Muscle of arm (tissue), 14 donors: ENCODE data around the gene PSG3. TPM values are rescaled to one million over a fixed set of nuclear protein-coding genes. Genes with fewer than 3 reads are reported as not detected.
"Not testable (repeated sequence)": the region's sequence is repeated elsewhere in the genome, so short reads cannot be mapped to it uniquely, and the experiment has no call there.

Experiments
- DNase-seq: peaks from one replicate; pipeline ENCODE4 v3.0.0-alpha.2; 2013
- long read RNA-seq, 11 donors: transcript quantifications; one replicate each; lab custom pipeline, GENCODE V29; 2026
- polyA plus RNA-seq, 12 donors: library from polyadenylated mRNA; unstranded; fragments of 120-200 nt; gene quantifications; one replicate each; pipeline ENCODE4 v1.2.1, GENCODE V29; 2013; ENCODE audit not compliant: insufficient read length in 12 of 12

Gene PSG3
- under 1 TPM in 7 of 12 donors, not detected in 5; 0.09 to 0.99 (median 0.57) TPM for polyA plus RNA-seq
- long read RNA-seq, donor 1 = 0 reads
- long read RNA-seq, donor 2 = 0 reads
- long read RNA-seq, donor 3, partial matches to known transcripts = 0 of 1 reads
- long read RNA-seq, donor 3, other reads (novel, unspliced or antisense) = 0 of 1 reads
- long read RNA-seq, donor 4 = 0 reads
- long read RNA-seq, donor 5 = 0 reads
- long read RNA-seq, donor 6 = 0 reads
- long read RNA-seq, donor 7 = 0 reads
- long read RNA-seq, donor 8 = 0 reads
- long read RNA-seq, donor 9 = 0 reads
- long read RNA-seq, donor 10 = 0 reads
- long read RNA-seq, donor 11, partial matches to known transcripts = 0 of 1 reads
- long read RNA-seq, donor 11, other reads (novel, unspliced or antisense) = 0 of 1 reads

- DNase-seq = not testable (repeated sequence)
Observed at GRCh38 chr19:42740381-42740780, at the start of gene PSG3. PSG3 (minus strand) TSS chr19:42740481; CDS start chr19:42740384, 97 bp downstream.

GRCh38 chr19:42788766-42789165, 48.5 kb upstream of the PSG3 start:
- DNase-seq = not testable (repeated sequence)

DNA sequence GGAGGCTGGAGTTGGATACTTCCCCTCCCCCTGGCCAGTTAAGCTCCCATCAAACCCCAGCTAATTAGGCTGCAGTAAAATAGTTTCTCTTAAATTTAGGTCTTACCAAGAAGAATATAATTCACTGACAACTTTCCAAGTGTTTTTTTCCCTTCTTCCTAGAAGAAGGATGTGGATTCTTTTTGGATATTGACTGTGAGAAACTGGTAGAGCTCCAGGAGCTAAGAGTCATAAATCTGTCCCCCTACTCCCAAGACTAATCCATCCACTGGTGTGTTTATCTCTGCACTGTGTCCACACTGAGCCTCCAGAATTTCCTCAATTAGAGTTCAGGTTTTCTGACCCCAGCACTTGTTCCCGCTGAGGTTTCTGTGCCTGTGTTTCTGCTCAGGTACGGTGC, 47.5 kb upstream of the PSG3 start:
- DNase-seq = not testable (repeated sequence)

DNA sequence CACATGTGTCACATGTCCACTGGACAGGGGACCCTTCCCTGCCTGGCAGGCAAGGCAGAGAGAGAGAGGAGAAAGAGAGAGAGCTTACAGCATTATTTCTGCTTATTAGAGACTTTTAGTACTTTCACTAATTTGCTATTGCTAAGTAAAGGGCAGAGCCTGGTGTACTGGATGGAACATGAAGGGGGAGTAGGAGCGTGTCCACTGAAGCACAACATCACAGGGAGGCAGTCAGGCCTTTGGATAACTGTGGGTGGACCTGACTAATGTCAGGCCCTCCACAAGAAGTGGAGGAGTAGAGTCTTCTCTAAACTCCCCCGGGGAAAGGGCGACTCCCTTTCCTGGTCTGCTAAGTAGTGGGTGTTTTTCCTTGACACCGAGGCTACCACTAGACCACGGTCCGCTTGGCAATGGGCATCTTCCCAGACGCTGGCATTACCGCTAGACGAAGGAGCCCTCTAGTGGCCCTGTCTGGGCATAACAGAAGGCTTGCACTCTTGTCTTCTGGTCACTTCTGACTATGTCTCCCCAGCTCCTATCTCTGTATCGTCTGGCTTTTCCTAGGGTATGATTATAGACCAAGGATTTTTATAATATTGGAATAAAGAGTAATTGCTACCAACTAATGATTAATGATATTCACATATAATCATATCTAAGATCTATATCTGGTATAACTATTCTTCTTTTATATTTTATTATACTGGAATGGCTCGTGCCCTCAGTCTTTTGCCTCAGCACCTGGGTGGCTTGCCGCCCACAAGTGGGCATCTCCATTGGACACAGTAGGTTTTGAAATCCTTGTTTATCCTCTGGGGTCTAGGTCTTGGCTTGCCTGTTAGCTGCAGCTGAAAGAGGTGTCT, 36.7 kb upstream of the PSG3 start:
- DNase-seq = peak; percentile 0

DNA sequence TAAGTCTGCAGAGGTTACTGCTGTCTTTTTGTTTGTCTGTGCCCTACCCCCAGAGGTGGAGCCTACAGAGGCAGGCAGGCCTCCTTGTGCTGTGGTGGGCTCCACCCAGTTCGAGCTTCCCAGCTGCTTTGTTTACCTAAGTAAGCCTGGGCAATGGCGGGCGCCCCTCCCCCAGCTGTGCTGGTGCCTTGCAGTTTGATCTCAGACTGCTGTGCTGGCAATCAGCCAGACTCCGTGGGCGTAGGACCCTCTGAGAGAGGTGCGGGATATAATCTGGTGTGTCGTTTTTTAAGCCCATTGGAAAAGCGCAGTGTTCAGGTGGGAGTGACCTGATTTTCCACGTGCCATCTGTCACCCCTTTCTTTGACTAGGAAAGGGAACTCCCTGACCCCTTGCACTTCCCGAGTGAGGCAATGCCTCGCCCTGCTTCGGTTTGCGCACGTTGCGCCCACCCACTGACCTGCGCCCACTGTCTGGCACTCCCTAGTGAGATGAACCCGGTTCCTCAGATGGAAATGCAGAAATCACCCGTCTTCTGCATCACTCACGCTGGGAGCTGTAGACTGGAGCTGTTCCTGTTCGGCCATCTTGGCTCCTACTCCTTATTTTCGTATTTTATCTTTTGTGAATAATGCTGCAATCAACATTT, 34.4 kb upstream of the PSG3 start:
- DNase-seq = not testable (repeated sequence)

GRCh38 chr19:42767319-42767718, 27.0 kb upstream of the PSG3 start:
- DNase-seq = not testable (repeated sequence)

DNA sequence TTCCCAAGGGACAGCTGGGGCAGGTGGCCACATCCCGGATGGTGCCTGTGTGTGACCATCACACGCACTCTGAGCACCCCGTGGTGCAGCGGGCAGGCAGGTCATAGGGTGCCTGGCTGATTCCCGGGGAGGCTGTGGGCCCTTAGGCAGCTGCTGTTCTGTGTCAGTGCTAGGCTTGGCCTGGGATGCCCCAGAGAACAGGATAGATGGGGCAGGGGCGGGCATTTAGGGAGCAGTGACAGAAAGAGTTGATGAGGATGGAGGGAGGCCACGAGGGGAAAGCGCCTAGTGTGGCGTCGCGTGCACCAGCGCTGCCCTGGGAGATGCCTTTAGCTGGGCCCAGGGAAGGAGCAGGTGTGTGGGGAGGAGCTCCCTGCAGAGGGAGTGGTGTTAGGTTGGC, 26.6 kb upstream of the PSG3 start:
- not testable (repeated sequence) for DNase-seq

- no peak for DNase-seq
Observed at GRCh38 chr19:42764836-42765235, 24.6 kb upstream of the PSG3 start.

- no peak for DNase-seq
Observed at GRCh38 chr19:42762789-42763188, 22.5 kb upstream of the PSG3 start.

DNA sequence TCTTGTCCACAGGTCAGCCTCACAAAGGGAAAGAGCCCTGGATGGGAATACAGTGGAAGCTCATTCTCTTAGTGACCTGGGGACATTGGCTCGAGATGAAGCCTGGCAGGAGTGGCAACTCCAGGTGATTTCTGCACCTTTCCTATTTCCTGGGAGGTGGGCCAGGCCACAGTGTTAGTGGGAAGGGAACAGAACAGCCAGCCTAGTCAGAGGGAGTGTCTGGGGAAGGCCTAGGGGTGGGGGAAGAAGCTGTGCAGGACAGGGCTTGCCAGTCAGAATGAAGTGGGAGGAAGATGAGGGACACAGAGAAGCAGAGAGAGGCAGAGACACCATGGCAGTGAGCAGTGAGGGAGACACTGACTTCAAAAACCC, 21.6 kb upstream of the PSG3 start:
- DNase-seq = not testable (repeated sequence)

DNA sequence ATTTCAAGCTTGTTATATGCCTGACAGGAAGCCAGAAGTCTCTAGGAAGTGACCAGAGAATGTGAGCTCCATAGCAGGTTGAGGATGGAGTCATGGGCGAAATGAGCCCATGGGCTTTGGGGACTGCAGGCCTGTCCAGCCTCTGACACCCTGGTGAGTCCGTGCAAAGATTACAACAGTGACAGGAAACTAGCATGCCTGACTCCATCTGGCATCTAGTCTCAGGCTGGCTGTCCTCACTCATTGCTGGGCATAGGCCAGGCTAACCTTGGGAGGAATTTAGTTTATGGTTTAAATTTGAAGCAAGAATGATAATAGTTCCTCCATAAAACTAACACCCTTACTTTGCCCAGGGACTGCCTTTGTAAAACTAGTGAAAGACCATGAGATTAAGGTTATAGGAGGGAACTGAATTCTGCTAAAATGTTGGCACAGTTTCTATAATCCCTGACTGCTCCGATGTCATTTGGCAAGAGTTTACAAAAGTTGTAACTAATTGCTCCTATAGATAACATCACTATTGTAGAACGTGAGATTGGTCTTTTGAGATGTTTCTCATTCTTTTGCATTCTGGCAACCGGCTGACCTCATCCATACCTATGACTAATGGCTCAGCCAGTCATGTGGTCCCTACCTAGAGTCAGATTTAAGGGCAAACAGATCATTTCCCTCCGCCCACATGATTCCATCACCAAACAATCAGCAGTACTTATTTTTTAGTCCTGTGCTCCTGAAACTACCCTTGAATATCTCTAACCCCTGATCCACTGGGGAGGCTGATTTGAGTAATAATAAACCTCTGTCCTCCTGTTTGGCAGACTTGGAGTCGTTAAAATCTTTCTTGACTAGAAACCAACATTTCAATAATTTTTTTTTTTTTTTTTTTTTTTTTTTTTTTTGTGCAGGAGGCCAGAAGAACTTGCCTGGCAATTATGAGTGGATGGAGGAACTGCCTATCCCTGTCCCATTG, 21.0 kb upstream of the PSG3 start:
- not testable (repeated sequence) for DNase-seq

DNA sequence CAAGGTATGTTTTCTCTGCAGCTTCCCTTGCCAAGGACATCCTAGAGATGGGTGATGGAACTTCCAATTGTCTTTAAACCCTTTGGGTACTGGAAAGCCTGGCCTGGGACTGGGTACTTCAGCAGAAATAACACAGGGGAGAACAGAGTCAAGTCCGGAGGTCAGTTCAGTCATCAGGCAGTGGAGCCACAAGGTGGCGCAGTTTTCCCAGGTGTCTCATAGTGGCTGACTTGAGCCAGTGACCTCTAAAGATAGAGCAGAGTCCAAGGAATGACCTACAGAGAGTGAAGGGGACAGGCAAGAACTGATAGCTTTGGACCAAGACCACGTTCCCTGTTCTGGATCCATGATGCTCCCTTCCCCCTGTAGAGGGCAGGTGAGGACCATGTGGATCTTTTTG, 18.4 kb upstream of the PSG3 start:
- not testable (repeated sequence) for DNase-seq

DNA sequence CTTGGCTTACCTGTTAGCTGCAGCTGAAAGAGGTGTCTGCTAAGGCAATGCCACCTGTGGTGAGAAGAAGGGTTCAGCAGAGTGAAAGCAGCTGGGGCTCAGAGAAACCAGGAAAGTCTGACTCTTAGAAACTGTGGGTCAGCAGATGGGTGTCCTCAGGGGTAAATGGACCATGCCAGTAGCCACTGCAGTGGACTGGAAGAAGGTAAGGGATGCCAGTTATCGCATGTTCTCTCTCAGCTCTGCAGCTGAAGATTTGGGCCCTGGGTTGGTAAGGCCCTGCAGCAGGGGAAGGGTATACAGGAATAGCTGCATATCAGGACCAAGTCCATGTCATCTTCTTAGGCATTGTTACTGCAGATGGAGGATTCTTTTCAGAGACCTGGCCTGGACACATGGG, 12.0 kb upstream of the PSG3 start:
- not testable (repeated sequence) for DNase-seq

DNA sequence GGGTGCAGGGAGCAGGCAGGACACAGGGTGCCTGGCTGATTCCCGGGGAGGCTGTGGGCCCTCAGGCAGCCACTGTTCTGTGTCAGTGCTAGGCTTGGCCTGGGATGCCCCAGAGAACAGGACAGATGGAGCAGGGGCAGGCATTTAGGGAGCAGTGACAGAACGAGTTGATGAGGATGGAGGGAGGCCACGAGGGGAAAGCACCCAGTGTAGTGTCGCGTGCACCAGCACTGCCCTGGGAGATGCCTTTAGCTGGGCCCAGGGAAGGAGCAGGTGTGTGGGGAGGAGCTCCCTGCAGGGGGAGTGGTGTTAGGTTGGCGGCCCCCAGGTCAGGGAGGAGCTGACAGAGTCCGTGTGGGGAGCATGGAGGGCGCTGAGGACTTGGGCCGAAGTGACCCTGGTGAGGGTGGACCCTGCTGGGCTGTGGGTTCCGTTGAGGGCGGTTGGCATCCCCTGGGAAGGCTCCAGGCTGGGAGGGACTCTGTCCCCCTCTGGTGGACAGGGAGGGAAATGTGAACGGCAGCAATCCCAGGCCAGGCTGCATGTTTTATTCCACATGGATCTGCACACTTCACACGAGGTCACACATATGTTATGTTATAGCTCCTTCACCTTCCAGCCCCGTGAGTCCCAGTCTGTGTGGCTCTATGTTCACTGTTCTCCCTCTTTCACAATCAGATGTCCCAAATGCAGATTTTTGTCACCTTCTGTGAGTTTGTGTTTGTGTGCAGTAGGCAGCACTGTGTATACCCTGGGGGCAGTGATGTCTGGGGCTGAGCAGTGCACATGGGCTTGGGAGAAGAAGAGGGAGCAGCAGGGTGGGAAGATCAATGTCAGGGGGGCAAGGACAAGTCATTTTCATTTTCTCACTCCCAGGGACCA, 1.7 kb upstream of the PSG3 start:
- DNase-seq = not testable (repeated sequence)

DNA sequence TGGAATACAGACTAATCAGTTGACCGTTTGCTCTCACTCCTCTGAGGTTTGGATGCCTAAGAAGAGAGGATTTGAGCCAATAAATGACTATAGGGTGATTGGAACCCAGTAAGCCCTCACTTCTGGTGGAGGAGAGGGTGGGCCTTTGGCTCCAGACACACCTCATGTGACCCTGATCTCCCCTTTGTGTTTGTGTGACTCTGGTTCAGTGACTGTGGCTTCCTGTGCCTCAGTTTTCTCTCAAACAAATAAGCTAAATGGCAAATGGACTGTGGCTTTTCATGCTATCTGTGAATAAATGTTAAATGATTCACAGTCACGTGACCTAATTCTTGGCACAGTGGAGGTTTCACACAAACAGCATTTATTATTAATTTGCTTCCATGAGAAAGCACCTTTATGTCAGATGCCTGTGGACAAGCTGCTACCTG, 2.7 kb downstream of the PSG3 start:
- not testable (repeated sequence) for DNase-seq

GRCh38 chr19:42728341-42728740, 11.9 kb downstream of the PSG3 start:
- DNase-seq = not testable (repeated sequence)

DNA sequence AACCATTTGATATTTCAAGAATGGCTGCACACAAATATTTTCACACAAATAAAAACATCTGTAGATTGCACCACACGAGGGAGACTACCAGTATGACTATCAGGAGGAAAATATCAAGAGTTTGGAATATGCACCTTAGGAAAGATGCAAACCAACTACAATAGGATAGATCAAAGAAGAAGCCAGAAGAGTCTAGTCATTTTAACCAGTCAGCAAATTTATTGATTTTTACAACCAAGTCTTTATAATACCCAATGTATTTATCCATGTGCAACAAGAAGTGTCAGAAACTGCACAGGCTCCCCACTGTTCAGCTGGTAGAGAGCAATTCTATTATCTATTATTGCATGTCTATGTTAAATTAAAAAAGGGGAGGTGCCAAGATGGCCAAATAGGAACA, 26.3 kb downstream of the PSG3 start:
- DNase-seq = not testable (repeated sequence)

- DNase-seq = not testable (repeated sequence)
Observed at GRCh38 chr19:42712753-42713152, 27.5 kb downstream of the PSG3 start.

DNA sequence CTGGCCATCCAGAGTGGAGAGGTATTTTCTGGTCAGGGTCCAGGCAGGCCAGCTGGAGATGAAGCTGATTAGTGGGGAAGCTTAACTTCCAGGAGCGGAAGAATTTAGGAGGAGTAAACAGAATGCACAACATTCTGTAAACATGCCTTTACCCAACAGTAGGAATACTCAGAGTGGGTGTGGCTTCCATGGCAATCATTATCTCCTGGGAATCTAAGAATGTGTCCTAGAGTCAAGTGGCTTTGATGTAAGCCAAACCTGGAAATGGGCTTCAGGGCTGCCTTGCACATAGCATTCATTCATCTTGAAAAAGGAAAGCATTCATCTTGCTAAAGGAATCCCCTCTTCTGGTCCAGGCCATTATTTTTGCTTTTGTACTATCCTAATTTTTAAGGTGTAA, 29.3 kb downstream of the PSG3 start:
- DNase-seq = not testable (repeated sequence)

DNA sequence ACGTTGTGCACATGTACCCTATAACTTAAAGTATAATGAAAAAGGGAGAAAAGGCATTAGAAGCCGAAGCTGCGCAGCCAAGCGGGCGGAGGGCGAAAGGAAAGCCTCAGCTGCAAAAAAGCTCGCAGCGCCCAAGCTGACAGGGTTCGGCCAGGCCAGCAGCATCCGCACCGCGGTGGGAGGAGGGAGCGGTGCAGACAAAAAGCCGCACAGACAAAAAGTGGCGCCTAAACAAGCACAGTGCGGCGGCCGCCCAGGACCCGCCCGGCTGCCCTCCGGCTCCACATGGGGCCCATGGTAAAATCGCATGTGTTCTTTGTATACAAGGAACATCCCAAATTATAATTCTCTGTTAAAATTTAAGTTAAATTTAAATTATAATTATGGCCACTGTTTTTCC, 42.4 kb downstream of the PSG3 start:
- DNase-seq = no peak
